OCI-M2 (cell line): ENCODE measurements around the gene PRKCG.
"Not testable (repeated sequence)": the region's sequence is repeated elsewhere in the genome, so short reads cannot be mapped to it uniquely, and the experiment has no call there.

ENCODE experiments used
- DNase-seq: peaks from one replicate; lab custom pipeline; 2025; ENCODE audit not compliant: unreplicated experiment; lab: John Stamatoyannopoulos, UW

Gene PRKCG

GRCh38 chr19:53881482-53882390 is at the start of gene PRKCG:
PRKCG (plus strand) TSS chr19:53882197; CDS start chr19:53882495, 298 bp downstream.
- DNase-seq: no peak

GRCh38 chr19:53832861-53833260 is 49.1 kb upstream of the PRKCG start:
- not testable (repeated sequence) for DNase-seq

- DNase-seq: not testable (repeated sequence)
These were observed 43.6 kb upstream of the PRKCG start for GRCh38 chr19:53838446-53838845.

GRCh38 chr19:53840241-53840640 is 41.8 kb upstream of the PRKCG start:
- not testable (repeated sequence) for DNase-seq

- DNase-seq: not testable (repeated sequence)
These were observed 41.1 kb upstream of the PRKCG start for GRCh38 chr19:53840914-53841313.

- no peak for DNase-seq
These were observed 37.1 kb upstream of the PRKCG start for GRCh38 chr19:53844849-53845246.

- no peak for DNase-seq
These were observed 34.4 kb upstream of the PRKCG start for GRCh38 chr19:53847555-53847954.

GRCh38 chr19:53849237-53849676 is 32.7 kb upstream of the PRKCG start:
- no peak for DNase-seq

- DNase-seq: no peak
These were observed 28.3 kb upstream of the PRKCG start for GRCh38 chr19:53853707-53854106.

- DNase-seq: no peak
These were observed 17.6 kb upstream of the PRKCG start for GRCh38 chr19:53864308-53864836.

GRCh38 chr19:53865523-53865917 is 16.5 kb upstream of the PRKCG start:
- no peak for DNase-seq

- DNase-seq: no peak
These were observed 15.8 kb upstream of the PRKCG start for GRCh38 chr19:53865918-53866864.

- DNase-seq: no peak
These were observed 15.2 kb upstream of the PRKCG start for GRCh38 chr19:53866865-53867224.

GRCh38 chr19:53867225-53868090 is 14.5 kb upstream of the PRKCG start, which contains the start of gene MYADM:
MYADM (plus strand) TSS chr19:53867883; CDS start chr19:53873530, 5,647 bp downstream.
- DNase-seq: peak; percentile 87

GRCh38 chr19:53868091-53868891 is 13.7 kb upstream of the PRKCG start:
- DNase-seq: no peak

GRCh38 chr19:53868892-53869804 is 12.8 kb upstream of the PRKCG start:
- DNase-seq: peak; percentile 90

GRCh38 chr19:53869805-53870484 is 12.1 kb upstream of the PRKCG start:
- not testable (repeated sequence) for DNase-seq

GRCh38 chr19:53870485-53870844 is 11.5 kb upstream of the PRKCG start:
- DNase-seq: peak; percentile 38
